OCI-LY7 (cell line): ENCODE measurements around the gene URGCP. TPM values are rescaled to one million over a fixed set of nuclear protein-coding genes. Genes with fewer than 3 reads are reported as not detected.

Experiments
- BruUV-seq: library from RNA; stranded (reverse); fragments of 400-500 nt; replicated peaks from 2 replicates; lab custom pipeline; 2021; lab: Mats Ljungman, UMichigan
- CTCF ChIA-PET: fragments of 300-600 bp; sonication (Branson Sonifier 250); formaldehyde crosslinking; loops from one replicate; lab custom pipeline; 2022; ENCODE audit warnings: antibody characterized with exemption; ENCODE audit not compliant: unreplicated experiment; lab: Charles Lee
- POLR2A ChIA-PET: fragments of 300-600 bp; sonication (Branson Sonifier 250); formaldehyde crosslinking; loops from one replicate; lab custom pipeline; 2022; ENCODE audit warnings: antibody characterized with exemption; lab: Charles Lee
- DNase-seq: peaks from one replicate; pipeline ENCODE4 v3.0.0-alpha.2; 2015; ENCODE audit warnings: low spot score
- H2AFZ ChIP-seq: fragments of 200-600 bp; sonication (generic), shearing (Covaris generic); 2 replicates; pipeline ENCODE4 v1.6.1; 2014; ENCODE audit warnings: mild to moderate bottlenecking, antibody characterized with exemption, low read length, moderate library complexity
- H3K27ac ChIP-seq: fragments of 200-600 bp; sonication (generic); 2 replicates; pipeline ENCODE4 v1.5.1; 2014; ENCODE audit warnings: mixed run types, low read depth, mild to moderate bottlenecking, moderate library complexity, low read length, inconsistent platforms; ENCODE audit not compliant: poor library complexity, severe bottlenecking
- H3K36me3 ChIP-seq: fragments of 200-600 bp; sonication (generic); 2 replicates; pipeline ENCODE4 v1.6.1; 2014; ENCODE audit warnings: mild to moderate bottlenecking, antibody characterized with exemption, low read length, moderate library complexity, mixed read lengths; ENCODE audit not compliant: insufficient read depth
- H3K4me1 ChIP-seq: fragments of 200-600 bp; sonication (generic); 2 replicates; pipeline ENCODE4 v1.5.1; 2014; ENCODE audit warnings: mild to moderate bottlenecking, low read length; ENCODE audit not compliant: insufficient read depth, poor library complexity, severe bottlenecking
- H3K4me2 ChIP-seq: fragments of 200-600 bp; sonication (generic); 2 replicates; pipeline ENCODE4 v1.6.1; 2014; ENCODE audit warnings: mild to moderate bottlenecking, low read length
- H3K4me3 ChIP-seq: fragments of 200-600 bp; sonication (generic); 2 replicates; pipeline ENCODE4 v1.5.1; 2014; ENCODE audit warnings: mild to moderate bottlenecking, low read depth, low read length; ENCODE audit not compliant: poor library complexity, severe bottlenecking
- H3K79me2 ChIP-seq: fragments of 200-600 bp; sonication (generic); 2 replicates; pipeline ENCODE4 v1.6.1; 2016; ENCODE audit warnings: low read depth, mild to moderate bottlenecking, low read length, moderate library complexity, mixed read lengths; ENCODE audit not compliant: insufficient read depth
- H3K9me2 ChIP-seq: fragments of 200-600 bp; sonication (generic); 2 replicates; pipeline ENCODE4 v1.6.1; 2016; ENCODE audit warnings: mild to moderate bottlenecking, low read length, mixed read lengths; ENCODE audit not compliant: insufficient read depth
- H3K9me3 ChIP-seq: fragments of 200-600 bp; sonication (generic); 2 replicates; pipeline ENCODE4 v1.6.1; 2014; ENCODE audit warnings: mild to moderate bottlenecking, mixed run types, low read length, mixed read lengths
- H4K20me1 ChIP-seq: fragments of 200-600 bp; sonication (generic); 2 replicates; pipeline ENCODE4 v1.6.1; 2014; ENCODE audit warnings: mild to moderate bottlenecking, antibody characterized with exemption, low read length, moderate library complexity, mixed read lengths; ENCODE audit not compliant: insufficient read depth
- EZH2phosphoT487 ChIP-seq: fragments of 200-600 bp; sonication (generic); IDR thresholded peaks from 2 replicates; pipeline ENCODE4 v1.6.1; 2018; ENCODE audit warnings: low read depth, borderline replicate concordance, mild to moderate bottlenecking, mixed run types, antibody characterized with exemption, low read length, moderate library complexity, mixed read lengths
- intact Hi-C: fragments of 100-400 bp; cut with micrococcal nuclease; formaldehyde crosslinking; loops from one replicate; pipeline ENCODE4 v1.10.0; 2022; ENCODE audit not compliant: unreplicated experiment
- total RNA-seq, 2 experiments: library from RNA; depleted of rRNA in 1 of 2; stranded (reverse); fragments of >200 nt in 1 of 2; shearing (Covaris generic) in 1 of 2; gene quantifications; 2 replicates each; pipeline ENCODE4 v1.2.3, GENCODE V29; 2014 to 2022
- TF ChIP-seq, protein P1 (sequence below): fragments of 200-600 bp; sonication (generic); conservative IDR thresholded peaks from 2 replicates; pipeline ENCODE4 v1.5.1; 2014; ENCODE audit warnings: mild to moderate bottlenecking, antibody characterized with exemption, low read length, moderate library complexity, mixed read lengths

The URGCP gene
- total RNA-seq, 2 experiments from 2014 or later, result 4.7 to 6.8 TPM

DNA sequence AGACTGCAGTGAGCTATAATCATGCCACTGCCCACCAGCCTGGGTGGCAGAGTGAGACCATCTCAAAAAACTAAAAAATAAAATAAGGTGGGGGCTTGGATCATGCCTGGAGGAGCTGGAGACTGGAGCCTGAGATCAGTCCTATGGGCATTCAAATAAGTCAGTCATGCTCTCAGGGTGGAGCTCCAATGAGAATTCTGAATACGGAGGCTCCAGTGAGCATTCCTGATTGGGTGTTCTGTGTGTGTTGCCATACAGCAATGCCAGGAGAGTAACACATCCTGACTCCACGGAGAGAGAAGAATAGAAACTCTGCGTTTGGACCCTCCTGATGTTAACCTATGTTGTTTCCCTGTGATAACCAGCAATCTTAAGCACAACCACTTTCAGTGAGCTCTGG is 35.9 kb upstream of the URGCP start:
- intact Hi-C loops, result no loop called here
- H3K9me2 ChIP-seq, result no peaks in the 10 kb centered on the region
- H2AFZ ChIP-seq, result no peak overlapping the region
- no peaks in the 10 kb centered on the region for H3K79me2 ChIP-seq
- CTCF ChIA-PET, result no interaction called here
- no peak for TF ChIP-seq EZH2phosphoT487
- TF ChIP-seq, protein P1, sequence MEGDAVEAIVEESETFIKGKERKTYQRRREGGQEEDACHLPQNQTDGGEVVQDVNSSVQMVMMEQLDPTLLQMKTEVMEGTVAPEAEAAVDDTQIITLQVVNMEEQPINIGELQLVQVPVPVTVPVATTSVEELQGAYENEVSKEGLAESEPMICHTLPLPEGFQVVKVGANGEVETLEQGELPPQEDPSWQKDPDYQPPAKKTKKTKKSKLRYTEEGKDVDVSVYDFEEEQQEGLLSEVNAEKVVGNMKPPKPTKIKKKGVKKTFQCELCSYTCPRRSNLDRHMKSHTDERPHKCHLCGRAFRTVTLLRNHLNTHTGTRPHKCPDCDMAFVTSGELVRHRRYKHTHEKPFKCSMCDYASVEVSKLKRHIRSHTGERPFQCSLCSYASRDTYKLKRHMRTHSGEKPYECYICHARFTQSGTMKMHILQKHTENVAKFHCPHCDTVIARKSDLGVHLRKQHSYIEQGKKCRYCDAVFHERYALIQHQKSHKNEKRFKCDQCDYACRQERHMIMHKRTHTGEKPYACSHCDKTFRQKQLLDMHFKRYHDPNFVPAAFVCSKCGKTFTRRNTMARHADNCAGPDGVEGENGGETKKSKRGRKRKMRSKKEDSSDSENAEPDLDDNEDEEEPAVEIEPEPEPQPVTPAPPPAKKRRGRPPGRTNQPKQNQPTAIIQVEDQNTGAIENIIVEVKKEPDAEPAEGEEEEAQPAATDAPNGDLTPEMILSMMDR, result no peak
- no peak overlapping the region for H3K4me2 ChIP-seq
- no TSS peak for BruUV-seq
- H3K36me3 ChIP-seq, result no peaks in the 10 kb centered on the region
- H4K20me1 ChIP-seq, result no peaks in the 10 kb centered on the region
- no peaks in the 10 kb centered on the region for H3K9me3 ChIP-seq
- H3K4me3 ChIP-seq, result no peak overlapping the region
- POLR2A ChIA-PET, result no interaction called here
- DNase-seq, result no peak
- no peak overlapping the region for H3K27ac ChIP-seq
- no peaks in the 10 kb centered on the region for H3K4me1 ChIP-seq

DNA sequence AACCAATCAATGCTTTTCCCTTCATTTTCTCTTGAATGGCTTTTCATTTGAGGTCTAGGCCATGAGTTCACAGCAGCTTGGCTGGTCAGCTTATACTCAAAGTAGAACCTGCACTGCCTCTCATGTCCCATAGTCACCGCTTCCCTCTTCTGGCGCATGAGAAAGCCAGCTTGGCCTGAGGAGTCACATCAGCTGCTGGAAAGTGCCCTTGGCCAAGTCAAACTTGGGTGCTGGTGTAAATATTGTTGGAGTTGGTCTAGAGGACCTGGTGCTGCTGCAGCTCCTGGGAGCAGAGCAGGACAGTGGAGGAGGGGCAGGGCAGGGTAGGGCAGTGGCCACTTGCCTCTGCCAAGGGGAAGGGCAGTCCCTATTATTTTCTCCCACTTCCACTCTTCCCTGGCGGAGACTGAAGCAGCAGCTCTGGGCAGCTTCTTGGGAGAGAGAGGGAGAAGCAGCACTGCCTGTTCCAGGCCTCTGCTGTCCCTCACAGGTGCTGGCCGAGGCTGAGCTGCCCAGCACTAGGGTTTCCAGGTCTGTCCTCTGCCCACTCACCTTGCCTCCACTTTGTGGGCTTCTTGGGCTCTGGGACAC is 32.6 kb upstream of the URGCP start:
- intact Hi-C loops, result no loop called here
- H3K36me3 ChIP-seq, result no peaks in the 10 kb centered on the region
- ChIA-PET CTCF (no interaction called here), POLR2A (no interaction called here)
- no peak for DNase-seq
- TF ChIP-seq, protein P1, result no peak
- TF ChIP-seq EZH2phosphoT487, result no peak
- no peaks in the 10 kb centered on the region for H3K9me3 ChIP-seq
- no peak overlapping the region for H3K4me3 ChIP-seq
- no peak overlapping the region for H3K4me2 ChIP-seq
- H3K9me2 ChIP-seq, result no peaks in the 10 kb centered on the region
- H3K27ac ChIP-seq, result no peak overlapping the region
- no peaks in the 10 kb centered on the region for H4K20me1 ChIP-seq
- no TSS peak for BruUV-seq
- no peaks in the 10 kb centered on the region for H3K79me2 ChIP-seq
- H2AFZ ChIP-seq, result no peak overlapping the region
- no peaks in the 10 kb centered on the region for H3K4me1 ChIP-seq

DNA sequence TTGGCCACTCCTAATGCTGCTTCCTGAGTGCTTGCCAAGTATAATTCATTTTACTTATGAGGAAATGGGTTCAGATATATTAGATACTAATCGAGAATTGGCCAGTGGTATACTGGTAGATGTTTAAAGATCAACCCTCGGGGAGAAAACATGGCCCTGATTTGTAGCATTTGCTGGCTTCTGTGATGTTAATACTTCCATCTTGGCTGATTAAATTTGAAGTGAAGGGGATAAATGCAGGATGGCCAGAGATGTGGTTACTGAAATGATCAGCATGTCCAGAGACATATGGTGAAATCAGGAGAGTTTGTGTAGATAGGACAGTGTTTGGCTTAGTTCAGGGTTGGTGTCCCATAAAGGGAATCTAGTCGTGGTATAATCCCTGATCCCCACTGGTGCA is 31.0 kb upstream of the URGCP start:
- no peaks in the 10 kb centered on the region for H4K20me1 ChIP-seq
- no peak overlapping the region for H3K4me2 ChIP-seq
- no peak for DNase-seq
- POLR2A ChIA-PET, result no interaction called here
- H3K36me3 ChIP-seq, result no peaks in the 10 kb centered on the region
- no peak overlapping the region for H2AFZ ChIP-seq
- no peaks in the 10 kb centered on the region for H3K9me2 ChIP-seq
- BruUV-seq, result no TSS peak
- TF ChIP-seq EZH2phosphoT487, result no peak
- H3K4me3 ChIP-seq, result no peak overlapping the region
- no peaks in the 10 kb centered on the region for H3K4me1 ChIP-seq
- H3K27ac ChIP-seq, result no peak overlapping the region
- H3K9me3 ChIP-seq, result no peaks in the 10 kb centered on the region
- H3K79me2 ChIP-seq, result no peaks in the 10 kb centered on the region
- CTCF ChIA-PET, result no interaction called here
- intact Hi-C loops, result no loop called here
